Esophagus muscularis mucosa (tissue), 3 donors: ENCODE data around the gene PDK4.

Experiments
- POLR2A ChIP-seq: fragments of 450-650 bp; IDR thresholded peaks from one replicate; pipeline ENCODE4 v1.6.1; 2017; ENCODE audit warnings: antibody characterized with exemption, moderate library complexity, mild to moderate bottlenecking, low read depth
- POLR2AphosphoS5 ChIP-seq, 2 donors: sonication (generic); formaldehyde crosslinking; IDR thresholded peaks; one replicate each; pipeline ENCODE4 v1.6.1; 2017; ENCODE audit warnings: antibody characterized with exemption in 2 of 2
- TF ChIP-seq, protein P1 (sequence below), 3 experiments: fragments of 200-600 bp in 2 of 3; fragments of 450-650 bp in 1 of 3; sonication (generic) in 2 of 3; IDR thresholded peaks; one replicate each; pipeline ENCODE4 v1.5.1; 2017 to 2019; ENCODE audit warnings: antibody characterized with exemption in 3 of 3, mild to moderate bottlenecking in 2 of 3, moderate library complexity in 1 of 3

DNA sequence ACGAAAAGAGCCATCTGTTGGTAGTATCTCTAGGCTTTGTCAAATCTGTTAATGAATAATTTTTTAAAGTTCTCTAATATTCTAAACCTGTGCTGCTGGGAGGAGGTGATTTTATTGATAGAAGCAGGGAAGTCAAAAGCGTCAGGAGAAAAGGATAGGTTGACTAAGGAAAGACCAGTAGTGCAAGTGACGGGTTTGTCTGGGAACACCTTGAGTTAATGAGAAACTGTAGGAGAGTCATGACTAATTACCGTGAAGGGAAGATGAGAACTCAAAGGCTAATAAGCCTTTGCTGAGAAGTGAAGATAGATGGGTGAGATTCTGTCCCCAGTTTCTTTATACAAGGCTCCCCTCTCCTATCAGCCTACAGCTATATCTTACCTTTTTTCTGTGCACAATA lies 5.0 kb upstream of the PDK4 start:
- no peak for TF ChIP-seq POLR2AphosphoS5 (IDR thresholded peaks at IDR 0.05)
- TF ChIP-seq, protein P1, sequence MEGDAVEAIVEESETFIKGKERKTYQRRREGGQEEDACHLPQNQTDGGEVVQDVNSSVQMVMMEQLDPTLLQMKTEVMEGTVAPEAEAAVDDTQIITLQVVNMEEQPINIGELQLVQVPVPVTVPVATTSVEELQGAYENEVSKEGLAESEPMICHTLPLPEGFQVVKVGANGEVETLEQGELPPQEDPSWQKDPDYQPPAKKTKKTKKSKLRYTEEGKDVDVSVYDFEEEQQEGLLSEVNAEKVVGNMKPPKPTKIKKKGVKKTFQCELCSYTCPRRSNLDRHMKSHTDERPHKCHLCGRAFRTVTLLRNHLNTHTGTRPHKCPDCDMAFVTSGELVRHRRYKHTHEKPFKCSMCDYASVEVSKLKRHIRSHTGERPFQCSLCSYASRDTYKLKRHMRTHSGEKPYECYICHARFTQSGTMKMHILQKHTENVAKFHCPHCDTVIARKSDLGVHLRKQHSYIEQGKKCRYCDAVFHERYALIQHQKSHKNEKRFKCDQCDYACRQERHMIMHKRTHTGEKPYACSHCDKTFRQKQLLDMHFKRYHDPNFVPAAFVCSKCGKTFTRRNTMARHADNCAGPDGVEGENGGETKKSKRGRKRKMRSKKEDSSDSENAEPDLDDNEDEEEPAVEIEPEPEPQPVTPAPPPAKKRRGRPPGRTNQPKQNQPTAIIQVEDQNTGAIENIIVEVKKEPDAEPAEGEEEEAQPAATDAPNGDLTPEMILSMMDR (IDR thresholded peaks at IDR 0.05) = no peak
- no peak for TF ChIP-seq POLR2A
